SK-N-SH treated with all-trans-retinoic acid at 6 μM for 48 hours (cell line): Measurements from ENCODE around the gene GLIS1.

Experiments used
- ATAC-seq: fragments of 200-7000 bp; cut with Tn5 transposase; 3 replicates; pipeline ENCODE4 v1.9.1; 2020; ENCODE audit warnings: mild to moderate bottlenecking, moderate library complexity
- ARNTL ChIP-seq: fragments of 450-650 bp; formaldehyde crosslinking; IDR thresholded peaks from 2 replicates; pipeline ENCODE4 v1.5.0; 2020; ENCODE audit warnings: low read depth, mild to moderate bottlenecking, moderate library complexity, borderline replicate concordance
- BACH2 ChIP-seq: fragments of 250-450 bp; sonication (Bioruptor Pico); IDR thresholded peaks from 2 replicates; pipeline ENCODE4 v1.9.0; 2021; ENCODE audit warnings: mild to moderate bottlenecking, borderline replicate concordance
- CREB5 ChIP-seq: fragments of 250-450 bp; sonication (Bioruptor Pico); IDR thresholded peaks from 2 replicates; pipeline ENCODE4 v1.5.1; 2020; ENCODE audit warnings: low read depth, mild to moderate bottlenecking, moderate library complexity
- CSDC2 ChIP-seq: fragments of 250-450 bp; sonication (Bioruptor Pico); IDR thresholded peaks from 2 replicates; pipeline ENCODE4 v1.5.0; 2020; ENCODE audit warnings: mild to moderate bottlenecking, moderate library complexity
- CSRNP3 ChIP-seq: fragments of 250-450 bp; sonication (Bioruptor Pico); IDR thresholded peaks from 2 replicates; pipeline ENCODE4 v1.5.1; 2021; ENCODE audit warnings: mild to moderate bottlenecking, moderate library complexity
- ESRRG ChIP-seq: fragments of 250-450 bp; sonication (Bioruptor Pico); IDR thresholded peaks from 2 replicates; pipeline ENCODE4 v1.6.1; 2021; ENCODE audit warnings: mild to moderate bottlenecking
- ISL1 ChIP-seq: fragments of 250-450 bp; sonication (Bioruptor Pico); IDR thresholded peaks from 2 replicates; pipeline ENCODE4 v2.1.2; 2022; ENCODE audit warnings: mild to moderate bottlenecking, moderate library complexity
- POU6F1 ChIP-seq: fragments of 250-450 bp; sonication (Bioruptor Pico); IDR thresholded peaks from 2 replicates; pipeline ENCODE4 v1.8.0; 2021; ENCODE audit warnings: low read depth, mild to moderate bottlenecking, moderate library complexity, borderline replicate concordance
- PPARA ChIP-seq: fragments of 250-450 bp; sonication (Bioruptor Pico); IDR thresholded peaks from 2 replicates; pipeline ENCODE4 v1.5.0; 2020; ENCODE audit warnings: mild to moderate bottlenecking, borderline replicate concordance
- RARB ChIP-seq: fragments of 250-450 bp; sonication (Bioruptor Pico); IDR thresholded peaks from 2 replicates; pipeline ENCODE4 v1.8.0; 2021; ENCODE audit warnings: mild to moderate bottlenecking, moderate library complexity
- SNAI2 ChIP-seq: fragments of 250-450 bp; sonication (Bioruptor Pico); IDR thresholded peaks from 2 replicates; pipeline ENCODE4 v1.5.0; 2020; ENCODE audit warnings: mild to moderate bottlenecking, moderate library complexity
- TCF4 ChIP-seq: fragments of 250-450 bp; sonication (Bioruptor Pico); IDR thresholded peaks from 2 replicates; pipeline ENCODE4 v1.8.0; 2021; ENCODE audit warnings: mild to moderate bottlenecking, moderate library complexity, borderline replicate concordance
- TOX ChIP-seq: fragments of 250-450 bp; sonication (Bioruptor Pico); IDR thresholded peaks from 2 replicates; pipeline ENCODE4 v1.8.0; 2021; ENCODE audit warnings: mild to moderate bottlenecking, moderate library complexity, borderline replicate concordance
- ZC3H10 ChIP-seq: fragments of 250-450 bp; sonication (Bioruptor Pico); IDR thresholded peaks from 2 replicates; pipeline ENCODE4 v1.5.1; 2021; ENCODE audit warnings: mild to moderate bottlenecking, moderate library complexity
- ZFP30 ChIP-seq: fragments of 450-650 bp; formaldehyde crosslinking; IDR thresholded peaks from 2 replicates; pipeline ENCODE4 v1.5.0; 2022; ENCODE audit warnings: mild to moderate bottlenecking, moderate library complexity
- ZNF565 ChIP-seq: fragments of 450-650 bp; formaldehyde crosslinking; conservative IDR thresholded peaks from 2 replicates; pipeline ENCODE4 v1.5.0; 2020; ENCODE audit warnings: low read depth, mild to moderate bottlenecking, moderate library complexity
- ZNF70 ChIP-seq: fragments of 450-650 bp; formaldehyde crosslinking; IDR thresholded peaks from 2 replicates; pipeline ENCODE4 v1.5.0; 2020; ENCODE audit warnings: mild to moderate bottlenecking, moderate library complexity
- ZNF8 ChIP-seq: fragments of 450-650 bp; formaldehyde crosslinking; IDR thresholded peaks from 2 replicates; pipeline ENCODE4 v1.5.0; 2020; ENCODE audit warnings: mild to moderate bottlenecking, moderate library complexity
- TF ChIP-seq, protein P1 (sequence below): fragments of 250-450 bp; sonication (Bioruptor Pico); IDR thresholded peaks from 2 replicates; pipeline ENCODE4 v1.5.0; 2020; ENCODE audit warnings: mild to moderate bottlenecking, moderate library complexity
- TF ChIP-seq, protein P2 (sequence below): fragments of 250-450 bp; sonication (Bioruptor Pico); IDR thresholded peaks from 2 replicates; pipeline ENCODE4 v1.8.0; 2020; ENCODE audit warnings: mild to moderate bottlenecking, moderate library complexity, borderline replicate concordance

GLIS1 gene

DNA sequence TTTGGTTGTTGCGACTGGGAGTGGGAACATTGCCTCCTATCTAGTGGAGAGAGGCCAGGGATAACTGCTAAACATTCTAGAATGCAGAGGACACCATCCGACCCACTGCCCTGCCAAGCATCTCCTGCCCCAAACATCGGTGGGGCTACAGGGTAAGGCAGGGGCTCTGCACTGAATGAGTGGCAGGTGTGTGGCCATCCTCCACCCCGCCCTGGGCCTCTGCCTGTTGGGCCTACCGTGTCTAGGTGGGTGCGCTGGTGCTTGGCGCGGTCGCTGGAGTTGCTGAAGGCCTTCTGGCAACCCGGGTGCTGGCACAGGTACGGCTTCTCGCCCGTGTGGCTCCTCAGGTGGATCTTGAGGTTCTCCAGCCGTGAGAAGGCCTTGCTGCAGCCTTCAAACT, 209.4 kb downstream of the GLIS1 start:
- TF ChIP-seq, protein P1, sequence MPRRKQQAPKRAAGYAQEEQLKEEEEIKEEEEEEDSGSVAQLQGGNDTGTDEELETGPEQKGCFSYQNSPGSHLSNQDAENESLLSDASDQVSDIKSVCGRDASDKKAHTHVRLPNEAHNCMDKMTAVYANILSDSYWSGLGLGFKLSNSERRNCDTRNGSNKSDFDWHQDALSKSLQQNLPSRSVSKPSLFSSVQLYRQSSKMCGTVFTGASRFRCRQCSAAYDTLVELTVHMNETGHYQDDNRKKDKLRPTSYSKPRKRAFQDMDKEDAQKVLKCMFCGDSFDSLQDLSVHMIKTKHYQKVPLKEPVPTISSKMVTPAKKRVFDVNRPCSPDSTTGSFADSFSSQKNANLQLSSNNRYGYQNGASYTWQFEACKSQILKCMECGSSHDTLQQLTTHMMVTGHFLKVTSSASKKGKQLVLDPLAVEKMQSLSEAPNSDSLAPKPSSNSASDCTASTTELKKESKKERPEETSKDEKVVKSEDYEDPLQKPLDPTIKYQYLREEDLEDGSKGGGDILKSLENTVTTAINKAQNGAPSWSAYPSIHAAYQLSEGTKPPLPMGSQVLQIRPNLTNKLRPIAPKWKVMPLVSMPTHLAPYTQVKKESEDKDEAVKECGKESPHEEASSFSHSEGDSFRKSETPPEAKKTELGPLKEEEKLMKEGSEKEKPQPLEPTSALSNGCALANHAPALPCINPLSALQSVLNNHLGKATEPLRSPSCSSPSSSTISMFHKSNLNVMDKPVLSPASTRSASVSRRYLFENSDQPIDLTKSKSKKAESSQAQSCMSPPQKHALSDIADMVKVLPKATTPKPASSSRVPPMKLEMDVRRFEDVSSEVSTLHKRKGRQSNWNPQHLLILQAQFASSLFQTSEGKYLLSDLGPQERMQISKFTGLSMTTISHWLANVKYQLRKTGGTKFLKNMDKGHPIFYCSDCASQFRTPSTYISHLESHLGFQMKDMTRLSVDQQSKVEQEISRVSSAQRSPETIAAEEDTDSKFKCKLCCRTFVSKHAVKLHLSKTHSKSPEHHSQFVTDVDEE, result no peak
- TF ChIP-seq SNAI2 (CRISPR knock-in tag) (no peak), ARNTL (no peak)
- no peak for ATAC-seq

DNA sequence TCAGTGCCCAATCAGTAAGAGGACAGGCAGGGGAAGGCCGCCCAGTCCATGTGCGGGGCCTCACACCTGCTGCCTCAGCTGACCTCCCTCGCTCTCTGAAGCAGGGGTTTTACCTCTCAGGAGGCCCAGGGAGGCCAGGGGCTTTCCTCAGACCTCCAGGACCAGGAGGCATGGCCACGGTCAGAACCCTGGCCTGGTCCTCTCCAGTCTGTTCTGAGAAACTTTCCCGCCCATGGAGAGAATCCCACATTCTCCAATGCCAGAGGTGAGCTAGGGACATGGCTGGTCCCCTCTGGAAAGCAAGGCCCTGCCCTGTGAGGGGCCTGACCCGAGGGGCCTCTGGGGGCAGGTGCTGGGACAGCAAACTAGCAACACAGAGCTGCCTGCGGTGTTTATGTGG, 211.6 kb downstream of the GLIS1 start:
- no peak for TF ChIP-seq TOX (CRISPR knock-in tag)
- no peak for TF ChIP-seq CSDC2
- TF ChIP-seq ZFP30 (CRISPR knock-in tag), result no peak
- TF ChIP-seq TCF4 (CRISPR knock-in tag), result no peak
- TF ChIP-seq, protein P2, sequence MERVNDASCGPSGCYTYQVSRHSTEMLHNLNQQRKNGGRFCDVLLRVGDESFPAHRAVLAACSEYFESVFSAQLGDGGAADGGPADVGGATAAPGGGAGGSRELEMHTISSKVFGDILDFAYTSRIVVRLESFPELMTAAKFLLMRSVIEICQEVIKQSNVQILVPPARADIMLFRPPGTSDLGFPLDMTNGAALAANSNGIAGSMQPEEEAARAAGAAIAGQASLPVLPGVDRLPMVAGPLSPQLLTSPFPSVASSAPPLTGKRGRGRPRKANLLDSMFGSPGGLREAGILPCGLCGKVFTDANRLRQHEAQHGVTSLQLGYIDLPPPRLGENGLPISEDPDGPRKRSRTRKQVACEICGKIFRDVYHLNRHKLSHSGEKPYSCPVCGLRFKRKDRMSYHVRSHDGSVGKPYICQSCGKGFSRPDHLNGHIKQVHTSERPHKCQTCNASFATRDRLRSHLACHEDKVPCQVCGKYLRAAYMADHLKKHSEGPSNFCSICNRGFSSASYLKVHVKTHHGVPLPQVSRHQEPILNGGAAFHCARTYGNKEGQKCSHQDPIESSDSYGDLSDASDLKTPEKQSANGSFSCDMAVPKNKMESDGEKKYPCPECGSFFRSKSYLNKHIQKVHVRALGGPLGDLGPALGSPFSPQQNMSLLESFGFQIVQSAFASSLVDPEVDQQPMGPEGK (CRISPR knock-in tag), result no peak
- TF ChIP-seq ISL1 (CRISPR knock-in tag), result no peak
- TF ChIP-seq ZNF70 (CRISPR knock-in tag), result no peak
- TF ChIP-seq ZNF8 (CRISPR knock-in tag), result no peak
- no peak for TF ChIP-seq PPARA (CRISPR knock-in tag)
- no peak for TF ChIP-seq ESRRG (CRISPR knock-in tag)
- no peak for TF ChIP-seq POU6F1
- no peak for ATAC-seq

- peak; percentile 8; the same call in 2 of the 3 replicates for ATAC-seq
- TF ChIP-seq TCF4 (CRISPR knock-in tag) (peak; percentile 25; the same call in 1 of the 2 replicates), ZFP30 (CRISPR knock-in tag) (no peak)
These were observed 212.4 kb downstream of the GLIS1 start for GRCh38 chr1:53526451-53527101.

GRCh38 chr1:53525595-53525994, 213.4 kb downstream of the GLIS1 start:
- no peak for ATAC-seq
- TF ChIP-seq BACH2 (CRISPR knock-in tag), result no peak
- TF ChIP-seq, protein P1, result no peak
- TF ChIP-seq ESRRG (CRISPR knock-in tag), result no peak
- no peak for TF ChIP-seq TCF4 (CRISPR knock-in tag)
- no peak for TF ChIP-seq CREB5 (CRISPR knock-in tag)
- no peak for TF ChIP-seq RARB (CRISPR knock-in tag)
- TF ChIP-seq ZNF565 (CRISPR knock-in tag), result no peak
- TF ChIP-seq ZNF70 (CRISPR knock-in tag), result no peak
- no peak for TF ChIP-seq ZC3H10 (CRISPR knock-in tag)
- no peak for TF ChIP-seq CSDC2
- TF ChIP-seq CSRNP3 (CRISPR knock-in tag), result no peak
- TF ChIP-seq SNAI2 (CRISPR knock-in tag), result no peak
